A549 treated with Mapracorat at 1 μM for 4 hours (cell line): ENCODE data around the gene SH2D4B. TPM values are rescaled to one million over a fixed set of nuclear protein-coding genes. Genes with fewer than 3 reads are reported as not detected.

Source experiments
- total RNA-seq: library from RNA; stranded (reverse); fragments of 200-300 nt; extraction: Qiagen RNA extraction; gene quantifications from 5 replicates; pipeline ENCODE4 v1.2.3, GENCODE V29; 2022

SH2D4B gene
- 0.05 to 0.09 TPM (median 0.07 TPM) in 3 of 5 replicates, not detected in the others for total RNA-seq

GRCh38 chr10:80537736-80538480, at the start of gene SH2D4B:
TSS of gene SH2D4B (plus strand) at chr10:80537902. CDS start at chr10:80538332, 430 bp downstream.

Other genes starting within 250 kb of the SH2D4B start
- 0.05 to 0.28 TPM (median 0.05 TPM) in 3 of 5 replicates, not detected in the others for gene MAT1A, start 248.2 kb upstream of the SH2D4B start, total RNA-seq
- not detected in 5 replicates for gene DYDC1, start 181.1 kb upstream of the SH2D4B start, total RNA-seq
- gene DYDC2, start 181.1 kb upstream of the SH2D4B start, total RNA-seq: 0.12 TPM in 1 of 5 replicates, not detected in the others
- 39.0 to 46.4 TPM (median 44.3 TPM) in 5 replicates for gene PRXL2A, start 129.4 kb upstream of the SH2D4B start, total RNA-seq
- 105 to 155 TPM (median 146 TPM) in 5 replicates for gene TSPAN14, start 83.6 kb upstream of the SH2D4B start, total RNA-seq